ENCODE data around the gene RPS27.

DNA sequence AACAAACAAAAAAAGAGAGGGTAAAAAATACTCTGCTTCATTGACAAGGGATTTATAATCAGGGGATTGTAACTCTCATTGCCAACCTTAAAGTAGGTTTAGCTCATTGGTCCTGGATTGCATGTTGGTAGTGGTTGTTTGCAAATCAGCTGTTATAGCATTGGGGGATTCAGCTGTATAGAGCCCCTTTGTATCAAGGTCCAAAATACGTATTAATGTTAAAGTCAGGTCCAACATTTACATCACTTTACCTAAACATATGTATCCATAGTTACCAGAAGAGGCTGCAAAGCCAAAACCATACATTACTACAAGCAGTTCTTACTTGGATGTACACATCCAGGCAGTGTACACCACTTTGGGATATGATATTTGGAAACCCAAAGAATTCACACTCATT is 29.4 kb downstream of the RPS27 start:
- TF ChIP-seq CTCF (IDR thresholded peaks at IDR 0.05) (no peak), POLR2A (IDR thresholded peaks at IDR 0.05) (no peak)

Data from vagina (tissue), 2 donors.